B cell (primary cell): ENCODE data around the gene GCFC2. TPM values are rescaled to one million over a fixed set of nuclear protein-coding genes. Genes with fewer than 3 reads are reported as not detected.

Source experiments
- ATAC-seq: fragments of 200-7000 bp; cut with Tn5 transposase; one replicate; pipeline ENCODE4 v1.10.0; 2021; ENCODE audit warnings: low read depth, mild to moderate bottlenecking, moderate number of reproducible peaks, moderate library complexity
- CTCF ChIA-PET: fragments of 350-600 bp; sonication (Branson Sonifier 250); formaldehyde crosslinking; loops from one replicate; lab custom pipeline; 2021; ENCODE audit warnings: antibody characterized with exemption, inconsistent platforms; lab: Charles Lee
- POLR2A ChIA-PET: fragments of 350-600 bp; sonication (Branson Sonifier 250); formaldehyde crosslinking; loops from one replicate; lab custom pipeline; 2021; ENCODE audit warnings: antibody characterized with exemption; lab: Charles Lee
- DNase-seq: peaks from one replicate; pipeline ENCODE4 v3.0.0; 2013
- H2AFZ ChIP-seq: 2 replicates; pipeline ENCODE4 v1.6.1; 2012; ENCODE audit warnings: mild to moderate bottlenecking, low read depth, low read length; ENCODE audit not compliant: insufficient read depth, poor library complexity, severe bottlenecking
- H3K27ac ChIP-seq, 2 donors: 1 replicate in 1 of 2; 2 replicates in 1 of 2; pipeline ENCODE4 v1.5.1; 2012 to 2013; ENCODE audit warnings: low read length in 2 of 2, mild to moderate bottlenecking in 2 of 2, moderate library complexity in 1 of 2
- H3K27me3 ChIP-seq, 4 experiments: fragments of 200-600 bp in 1 of 4; sonication (generic) in 1 of 4; replicated peaks in 1 of 4; 1 replicate in 2 of 4; 2 replicates in 2 of 4; pipeline versions ENCODE4 v1.6.1 to v1.7.0; 2013 to 2016; ENCODE audit warnings: low read length in 3 of 4, mild to moderate bottlenecking in 2 of 4, mixed read lengths in 1 of 4, moderate library complexity in 1 of 4; ENCODE audit not compliant: insufficient read depth in 4 of 4, control insufficient read depth in 3 of 4; ENCODE audit errors: control extremely low read depth in 1 of 4
- H3K36me3 ChIP-seq, 2 experiments: replicated peaks in 1 of 2; 1 replicate in 1 of 2; 2 replicates in 1 of 2; pipeline versions ENCODE4 v1.6.1 to v1.7.1; 2013; ENCODE audit warnings: low read length in 1 of 2; ENCODE audit not compliant: insufficient read depth in 2 of 2, control insufficient read depth in 1 of 2; ENCODE audit errors: control extremely low read depth in 1 of 2, extremely low read depth in 1 of 2
- H3K4me1 ChIP-seq, 2 donors: fragments of 200-600 bp in 1 of 2; sonication (generic) in 1 of 2; 1 replicate in 1 of 2; 2 replicates in 1 of 2; pipeline versions ENCODE4 v1.5.1 to v1.6.1; 2013 to 2017; ENCODE audit warnings: low read length in 2 of 2; ENCODE audit not compliant: control insufficient read depth in 2 of 2, insufficient read depth in 2 of 2
- H3K4me2 ChIP-seq: replicated peaks from 2 replicates; pipeline ENCODE3; 2012; ENCODE audit warnings: mild to moderate bottlenecking, low read depth, low read length; ENCODE audit not compliant: poor library complexity, severe bottlenecking
- H3K4me3 ChIP-seq, 5 experiments: fragments of 200-600 bp in 1 of 5; sonication (generic) in 1 of 5; 1 replicate in 3 of 5; 2 replicates in 2 of 5; pipeline versions ENCODE4 v1.5.1 to v1.7.0; 2011 to 2016; ENCODE audit warnings: low read length in 4 of 5, mild to moderate bottlenecking in 4 of 5, low read depth in 2 of 5, control low read depth in 1 of 5, moderate library complexity in 1 of 5; ENCODE audit not compliant: insufficient read depth in 1 of 5; ENCODE audit errors: control extremely low read depth in 1 of 5, extremely low read depth in 1 of 5
- H3K79me2 ChIP-seq: fragments of 200-600 bp; sonication (generic); one replicate; pipeline ENCODE4 v1.6.0; 2016; ENCODE audit warnings: low read length; ENCODE audit not compliant: control insufficient read depth, insufficient read depth
- H3K9ac ChIP-seq: fragments of 200-600 bp; sonication (generic); 2 replicates; pipeline ENCODE4 v1.6.1; 2017; ENCODE audit warnings: mild to moderate bottlenecking, low read length, moderate library complexity
- H3K9me3 ChIP-seq, 3 donors: one replicate each; pipeline versions ENCODE4 v1.6.1 to v1.7.1; 2013; ENCODE audit warnings: low read length in 2 of 3; ENCODE audit not compliant: control insufficient read depth in 2 of 3, insufficient read depth in 1 of 3; ENCODE audit errors: control extremely low read depth in 1 of 3
- H4K20me1 ChIP-seq: 2 replicates; pipeline ENCODE4 v1.6.0; 2012; ENCODE audit warnings: mild to moderate bottlenecking, low read length; ENCODE audit not compliant: insufficient read depth, control insufficient read depth, poor library complexity, severe bottlenecking
- H3K27ac Mint-ChIP-seq: one replicate; pipeline ENCODE4 v1.8.0; 2021; ENCODE audit warnings: mixed read lengths
- H3K27me3 Mint-ChIP-seq: one replicate; pipeline ENCODE4 v1.8.0; 2021; ENCODE audit warnings: mixed read lengths
- H3K4me1 Mint-ChIP-seq: one replicate; pipeline ENCODE4 v1.8.0; 2021; ENCODE audit warnings: mixed read lengths
- H3K4me3 Mint-ChIP-seq: one replicate; pipeline ENCODE4 v1.8.0; 2021; ENCODE audit warnings: mixed read lengths
- H3K9me3 Mint-ChIP-seq: one replicate; pipeline ENCODE4 v1.8.0; 2022; ENCODE audit warnings: mixed read lengths; ENCODE audit not compliant: insufficient read depth
- EZH2 ChIP-seq: IDR thresholded peaks from 2 replicates; pipeline ENCODE4 v1.6.1; 2012; ENCODE audit warnings: borderline replicate concordance, low read depth, mild to moderate bottlenecking, moderate library complexity, low read length; ENCODE audit not compliant: insufficient read depth, poor library complexity, severe bottlenecking
- WGBS: methylation state at CpG from one replicate; pipeline ENCODE4 v1.1.5; 2013; ENCODE audit warnings: missing lambda C conversion rate; ENCODE audit not compliant: insufficient coverage; 5-methylcytosine and 5-hydroxymethylcytosine counted together
- intact Hi-C: fragments of 100-400 bp; cut with micrococcal nuclease; formaldehyde crosslinking; loops from one replicate; pipeline ENCODE4 v1.10.0; 2022
- polyA plus RNA-seq: library from polyadenylated mRNA; depleted of rRNA; stranded (reverse); fragments of >200 nt; gene quantifications from 2 replicates; pipeline ENCODE4 v1.2.3, GENCODE V29; 2012
- total RNA-seq, 2 donors: library from RNA; stranded (reverse); fragments of 120-200 nt in 1 of 2; gene quantifications; 1 replicate in 1 of 2; 2 replicates in 1 of 2; pipeline versions ENCODE4 v1.2.3 to v1.2.4, GENCODE V29; 2013 to 2022
- TF ChIP-seq, protein P1 (sequence below): fragments of 200-600 bp; IDR thresholded peaks from one replicate; pipeline ENCODE4 v1.8.0; 2022; ENCODE audit warnings: antibody characterized with exemption, mild to moderate bottlenecking

The GCFC2 gene
- total and polyA plus RNA-seq, 2 donors (not counting 1 experiment from before 2014, with no cell fraction given), result 11.9 to 20.4 TPM

DNA sequence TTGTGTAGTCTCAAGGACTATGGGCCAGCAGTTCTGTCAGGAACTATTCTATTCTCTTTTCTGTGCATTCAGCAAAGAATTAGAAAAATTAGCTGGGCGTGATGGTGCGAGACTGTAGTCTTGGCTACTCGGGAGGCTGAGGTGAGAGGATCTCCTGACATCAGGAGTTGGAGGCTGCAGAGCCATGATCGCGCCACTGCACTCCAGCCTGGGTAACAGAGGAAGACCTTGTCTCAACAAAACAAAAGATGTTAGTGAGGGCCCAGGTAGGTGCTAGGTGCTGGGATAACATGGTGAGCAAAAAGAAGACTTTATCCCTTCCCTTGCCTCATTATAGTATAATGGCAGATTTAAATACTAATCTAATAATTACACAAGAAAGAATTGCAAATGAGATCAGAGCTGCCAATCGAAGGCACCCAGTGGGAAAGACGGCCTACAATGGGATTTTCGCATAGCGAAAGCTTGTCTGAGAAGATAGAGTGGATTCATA, 64.6 kb downstream of the GCFC2 start:
- Mint-ChIP-seq H3K9me3 (no peaks in the 10 kb centered on the region), H3K4me1 (peaks cover 25% of the 10 kb centered on the region), H3K27me3 (no peaks in the 10 kb centered on the region), H3K27ac (peak overlapping the region; percentile 94), H3K4me3 (peak overlapping the region; percentile 97)
- peaks cover 5% of the 10 kb centered on the region for H4K20me1 ChIP-seq
- ATAC-seq, result no peak
- no peaks in the 10 kb centered on the region for H3K27me3 ChIP-seq
- H3K9ac ChIP-seq, result peak overlapping the region; percentile 98
- ChIA-PET POLR2A (no interaction called here), CTCF (interaction anchor here (1.0 to 3.1 kb wide), 4 partner anchors 17 to 64 kb away, joined by 3 to 10 read pairs (median 8); partner anchors contain the start of gene GCFC2)
- H2AFZ ChIP-seq, result peak overlapping the region; percentile 99
- 92% methylated on average over 7 of the region's 9 CpGs for WGBS
- H3K9me3 ChIP-seq, result no peaks in the 10 kb centered on the region
- H3K4me1 ChIP-seq, result peaks cover 7 to 12% of the 10 kb centered on the region in 2 donors
- H3K4me2 ChIP-seq, result peak overlapping the region; percentile 85
- peak; percentile 7 for DNase-seq
- H3K36me3 ChIP-seq, result peaks cover 9 to 18% of the 10 kb centered on the region in 2 experiments
- TF ChIP-seq, protein P1, sequence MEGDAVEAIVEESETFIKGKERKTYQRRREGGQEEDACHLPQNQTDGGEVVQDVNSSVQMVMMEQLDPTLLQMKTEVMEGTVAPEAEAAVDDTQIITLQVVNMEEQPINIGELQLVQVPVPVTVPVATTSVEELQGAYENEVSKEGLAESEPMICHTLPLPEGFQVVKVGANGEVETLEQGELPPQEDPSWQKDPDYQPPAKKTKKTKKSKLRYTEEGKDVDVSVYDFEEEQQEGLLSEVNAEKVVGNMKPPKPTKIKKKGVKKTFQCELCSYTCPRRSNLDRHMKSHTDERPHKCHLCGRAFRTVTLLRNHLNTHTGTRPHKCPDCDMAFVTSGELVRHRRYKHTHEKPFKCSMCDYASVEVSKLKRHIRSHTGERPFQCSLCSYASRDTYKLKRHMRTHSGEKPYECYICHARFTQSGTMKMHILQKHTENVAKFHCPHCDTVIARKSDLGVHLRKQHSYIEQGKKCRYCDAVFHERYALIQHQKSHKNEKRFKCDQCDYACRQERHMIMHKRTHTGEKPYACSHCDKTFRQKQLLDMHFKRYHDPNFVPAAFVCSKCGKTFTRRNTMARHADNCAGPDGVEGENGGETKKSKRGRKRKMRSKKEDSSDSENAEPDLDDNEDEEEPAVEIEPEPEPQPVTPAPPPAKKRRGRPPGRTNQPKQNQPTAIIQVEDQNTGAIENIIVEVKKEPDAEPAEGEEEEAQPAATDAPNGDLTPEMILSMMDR, result no peak
- peaks cover 21% of the 10 kb centered on the region for H3K79me2 ChIP-seq
- H3K27ac ChIP-seq, result peak overlapping the region in 1 of 2 donors; percentile 79
- intact Hi-C loops, result loop anchor here (1.0 kb wide), 1 partner anchor 64 kb away; the partner anchor contains the start of gene GCFC2
- peak overlapping the region; percentile 68 to 95 (median 74) for H3K4me3 ChIP-seq

DNA sequence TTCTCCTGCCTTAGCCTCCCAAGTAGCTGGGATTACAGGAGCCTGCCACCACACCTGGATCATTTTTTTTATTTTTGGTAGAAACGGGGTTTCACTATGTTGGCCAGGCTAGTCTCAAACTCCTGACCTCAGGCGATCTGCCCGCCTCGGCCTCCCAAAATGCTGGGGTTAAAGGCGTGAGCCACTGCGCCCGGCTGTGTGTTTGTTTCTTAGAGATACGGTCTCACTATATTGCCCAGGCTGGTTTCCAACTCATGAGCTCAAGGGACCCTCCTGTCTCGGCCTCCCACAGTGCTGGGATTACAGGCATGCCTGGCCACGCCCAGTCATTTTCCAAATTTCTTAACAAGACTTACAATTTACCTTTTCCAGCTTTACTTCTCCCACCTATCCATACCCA, 65.1 kb downstream of the GCFC2 start:
- no peaks in the 10 kb centered on the region for H3K9me3 Mint-ChIP-seq
- peaks cover 21% of the 10 kb centered on the region for H3K79me2 ChIP-seq
- H3K4me1 ChIP-seq, result peaks cover 7 to 12% of the 10 kb centered on the region in 2 donors
- no peak overlapping the region for H3K4me2 ChIP-seq
- ATAC-seq, result no peak
- peaks cover 4 to 13% of the 10 kb centered on the region in 2 experiments for H3K36me3 ChIP-seq
- intact Hi-C loops, result loop anchor here (1.0 kb wide), 1 partner anchor 65 kb away; the partner anchor contains the start of gene GCFC2
- WGBS, result 93% methylated on average over 10 of the region's 10 CpGs
- TF ChIP-seq, protein P1, result no peak
- TF ChIP-seq EZH2, result no peak
- no peaks in the 10 kb centered on the region for H3K9me3 ChIP-seq
- peak overlapping the region; percentile 97 for H3K4me3 Mint-ChIP-seq
- DNase-seq, result no peak
- no peak overlapping the region for H3K27ac Mint-ChIP-seq
- peaks cover 3% of the 10 kb centered on the region for H4K20me1 ChIP-seq
- H2AFZ ChIP-seq, result peak overlapping the region; percentile 99
- H3K9ac ChIP-seq, result no peak overlapping the region
- peaks cover 25% of the 10 kb centered on the region for H3K4me1 Mint-ChIP-seq
- H3K27me3 ChIP-seq, result no peaks in the 10 kb centered on the region
- H3K27ac ChIP-seq, result no peak overlapping the region
- POLR2A ChIA-PET, result no interaction called here
- CTCF ChIA-PET, result interaction anchor here (1.0 to 3.1 kb wide), 4 partner anchors 8 to 64 kb away, joined by 3 to 10 read pairs (median 8); partner anchors contain the start of gene GCFC2
- no peaks in the 10 kb centered on the region for H3K27me3 Mint-ChIP-seq
- H3K4me3 ChIP-seq, result no peak overlapping the region
